Stimulated activated CD8-positive, alpha-beta memory T cell treated with anti-CD3 and anti-CD28 coated beads, Interleukin-2, amount 100 ng/mL, for 1 hour (primary cell): ENCODE results near the gene RRP7A.
"Not testable (repeated sequence)": the region's sequence is repeated elsewhere in the genome, so short reads cannot be mapped to it uniquely, and the experiment has no call there.

ENCODE experiments used
- DNase-seq, 2 donors: peaks; one replicate each; pipeline ENCODE4 v3.0.0-alpha.2; 2020; ENCODE audit warnings: low read depth in 2 of 2

Gene RRP7A

DNA sequence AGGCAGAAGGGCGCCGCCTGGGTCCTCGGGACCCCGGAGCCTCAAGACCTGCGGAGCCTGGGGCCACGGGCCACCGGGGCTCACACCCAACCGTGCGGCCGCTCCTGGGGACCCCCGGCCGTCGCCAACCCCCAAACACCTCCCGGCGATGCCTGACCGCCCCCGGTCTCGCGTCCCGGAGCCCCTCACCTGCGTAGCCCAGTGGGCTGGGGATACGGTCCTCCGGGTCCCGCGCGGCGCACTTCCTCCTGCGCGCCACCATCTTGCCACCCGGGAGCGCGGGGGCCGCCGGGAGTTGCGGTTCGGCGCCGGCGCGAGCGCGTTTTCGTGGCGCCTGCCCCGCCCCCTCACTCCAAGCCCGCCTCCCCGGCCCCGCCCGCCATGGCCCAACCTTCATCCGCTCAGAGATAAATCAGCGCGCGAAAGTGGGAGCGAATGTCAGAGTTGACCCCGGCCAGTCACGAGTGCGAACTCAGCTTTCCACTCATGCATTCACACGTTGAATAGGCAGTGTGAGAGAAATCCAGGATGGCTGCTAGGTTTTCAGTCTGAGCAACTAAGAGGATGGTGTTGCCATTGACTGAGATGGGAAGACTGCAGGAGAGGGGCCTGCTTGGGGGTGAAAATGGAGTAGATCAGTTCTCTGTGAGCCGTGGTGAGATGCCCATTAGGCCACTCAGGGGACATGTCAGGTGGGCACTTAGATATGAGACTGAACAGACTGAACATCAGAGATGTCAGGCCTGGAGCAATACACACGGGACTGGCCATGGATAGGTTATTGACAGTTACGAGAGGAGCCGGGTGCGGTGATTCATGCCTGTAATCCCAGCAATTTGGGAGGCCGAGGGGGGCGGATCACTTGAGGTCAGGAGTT is at the start of gene RRP7A:
Gene RRP7A, minus strand, starts transcription at position 272 of the 877 bp plus-strand sequence. Its CDS starts 10 bp downstream, at position 262.
- peak; percentile 62 to 72 for DNase-seq

- not testable (repeated sequence) for DNase-seq
Measured at GRCh38 chr22:42567950-42568349, 48.4 kb upstream of the RRP7A start.

- DNase-seq = no peak
Measured at GRCh38 chr22:42565956-42566355, 46.4 kb upstream of the RRP7A start.

GRCh38 chr22:42564699-42565098 is 45.1 kb upstream of the RRP7A start:
- DNase-seq = no peak

DNA sequence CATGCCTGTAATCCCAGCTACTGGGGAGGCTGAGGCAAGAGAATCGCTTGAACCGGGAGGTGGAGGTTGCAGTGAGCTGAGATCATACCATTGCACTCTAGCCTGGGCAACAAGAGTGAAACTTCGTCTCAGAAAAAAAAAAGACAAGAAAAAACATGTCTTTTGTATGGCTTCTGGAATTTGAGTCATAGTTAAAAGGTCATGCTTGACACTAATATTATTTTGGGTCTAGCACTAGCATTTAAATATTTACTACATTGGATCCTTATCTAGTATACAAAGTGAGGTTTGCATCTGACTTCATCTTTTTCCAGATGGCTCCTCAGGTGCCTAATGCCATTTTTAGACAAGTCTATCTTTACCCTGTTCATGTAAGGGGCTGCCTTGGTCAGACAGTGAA is 44.3 kb upstream of the RRP7A start:
- DNase-seq = not testable (repeated sequence)

DNA sequence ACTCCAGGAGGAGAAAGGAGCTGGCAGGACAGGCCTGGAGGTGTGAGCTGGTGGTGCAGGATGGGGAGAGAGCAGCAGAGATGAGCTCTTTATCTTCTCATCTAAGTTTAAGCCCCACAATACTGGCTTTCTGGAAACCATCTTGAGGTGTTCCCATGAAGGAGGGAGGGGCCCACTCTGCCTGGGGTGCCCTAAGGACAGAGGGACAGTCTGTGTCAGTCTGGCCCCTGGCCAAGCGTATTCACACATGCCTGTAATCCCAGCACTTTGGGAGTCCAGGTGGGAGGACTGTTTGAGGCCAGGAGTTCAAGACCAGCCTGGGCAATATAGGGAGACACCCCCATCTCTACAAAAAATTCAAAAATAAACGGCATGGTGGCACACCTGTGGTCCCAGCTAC is 43.1 kb upstream of the RRP7A start:
- no peak for DNase-seq

GRCh38 chr22:42562279-42562678 is 42.7 kb upstream of the RRP7A start:
- no peak for DNase-seq

DNA sequence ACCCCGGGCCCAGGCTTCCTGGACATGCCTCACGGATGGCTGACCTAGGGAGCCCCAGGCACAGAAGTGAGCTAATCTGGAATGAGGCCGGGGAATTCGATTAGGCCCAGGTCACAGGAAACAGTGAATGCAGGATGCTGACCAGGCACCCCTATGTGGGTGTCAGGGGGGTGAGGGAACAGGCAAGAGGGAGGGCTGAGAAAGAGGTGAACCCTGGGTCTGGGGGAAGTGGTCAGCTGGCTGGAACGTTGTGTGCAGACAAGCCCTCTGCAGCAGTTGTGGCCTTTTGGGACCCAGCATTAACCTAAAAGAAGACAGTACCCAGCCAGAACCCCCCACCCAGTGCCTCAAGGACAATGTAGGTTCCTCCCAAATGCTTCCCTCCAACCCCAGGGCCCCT is 42.3 kb upstream of the RRP7A start:
- DNase-seq = no peak

GRCh38 chr22:42560781-42561180 is 41.2 kb upstream of the RRP7A start:
- DNase-seq = no peak

- no peak for DNase-seq
Measured at GRCh38 chr22:42560381-42560780, 40.8 kb upstream of the RRP7A start.

DNA sequence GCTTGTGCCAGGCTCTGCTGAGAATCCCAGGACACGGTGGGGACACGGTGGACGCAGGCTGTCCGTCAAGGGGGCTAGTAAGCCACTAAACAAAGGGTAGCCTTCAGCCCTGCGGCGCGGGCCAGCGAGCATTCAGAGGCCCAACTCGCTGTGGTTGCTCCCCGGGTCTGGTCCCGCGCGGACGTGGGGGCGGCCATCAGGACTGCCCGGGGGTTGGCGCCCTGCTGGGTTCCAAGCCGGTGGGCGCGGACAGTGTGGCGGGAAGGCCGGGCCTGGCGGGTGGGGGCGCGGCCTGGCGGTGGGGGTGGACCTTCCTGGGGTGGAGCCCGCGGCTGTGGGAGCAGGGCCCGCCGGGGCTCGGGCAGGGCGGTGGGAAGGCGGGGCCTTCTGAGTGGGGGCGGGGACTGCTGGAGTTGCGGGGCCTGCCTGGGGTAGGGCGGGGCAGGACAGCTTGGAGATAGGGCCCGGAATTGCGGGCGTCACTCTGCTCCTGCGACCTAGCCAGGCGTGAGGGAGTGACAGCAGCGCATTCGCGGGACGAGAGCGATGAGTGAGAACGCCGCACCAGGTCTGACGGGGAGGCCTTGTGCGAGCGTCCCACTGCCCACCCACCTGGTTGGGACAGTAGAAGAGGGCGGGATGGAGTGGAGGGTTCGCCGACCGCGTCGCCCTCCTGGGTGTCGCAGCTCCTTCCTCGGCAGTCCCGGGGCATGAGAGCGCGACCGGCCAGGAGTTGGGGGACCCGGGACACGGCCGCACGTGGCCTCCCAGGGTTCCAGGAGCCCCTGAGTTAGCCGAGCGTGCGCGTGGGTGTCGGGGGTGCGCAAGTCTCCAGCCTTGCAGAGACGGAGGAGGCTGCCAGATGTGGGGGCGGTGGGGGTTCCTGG is 34.1 kb upstream of the RRP7A start, which contains the start of gene SERHL2:
Gene SERHL2, plus strand, starts transcription at position 482 of the 887 bp plus-strand sequence. Its CDS starts 65 bp downstream, at position 547.
- peak; percentile 56 for DNase-seq

DNA sequence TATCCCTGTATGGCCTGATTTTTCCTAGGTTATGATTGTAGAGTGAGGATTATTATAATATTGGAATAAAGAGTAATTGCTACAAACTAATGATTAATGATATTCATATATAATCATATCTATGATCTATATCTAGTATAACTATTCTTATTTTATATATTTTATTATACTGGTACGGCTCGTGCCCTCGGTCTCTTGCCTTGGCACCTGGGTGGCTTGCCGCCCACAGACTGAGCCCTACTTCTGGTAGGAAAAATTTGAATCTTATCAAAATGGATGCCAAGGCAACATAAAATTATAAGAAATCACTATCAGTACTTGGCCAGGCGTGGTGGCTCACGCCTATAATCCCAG is 32.7 kb upstream of the RRP7A start:
- not testable (repeated sequence) for DNase-seq

DNA sequence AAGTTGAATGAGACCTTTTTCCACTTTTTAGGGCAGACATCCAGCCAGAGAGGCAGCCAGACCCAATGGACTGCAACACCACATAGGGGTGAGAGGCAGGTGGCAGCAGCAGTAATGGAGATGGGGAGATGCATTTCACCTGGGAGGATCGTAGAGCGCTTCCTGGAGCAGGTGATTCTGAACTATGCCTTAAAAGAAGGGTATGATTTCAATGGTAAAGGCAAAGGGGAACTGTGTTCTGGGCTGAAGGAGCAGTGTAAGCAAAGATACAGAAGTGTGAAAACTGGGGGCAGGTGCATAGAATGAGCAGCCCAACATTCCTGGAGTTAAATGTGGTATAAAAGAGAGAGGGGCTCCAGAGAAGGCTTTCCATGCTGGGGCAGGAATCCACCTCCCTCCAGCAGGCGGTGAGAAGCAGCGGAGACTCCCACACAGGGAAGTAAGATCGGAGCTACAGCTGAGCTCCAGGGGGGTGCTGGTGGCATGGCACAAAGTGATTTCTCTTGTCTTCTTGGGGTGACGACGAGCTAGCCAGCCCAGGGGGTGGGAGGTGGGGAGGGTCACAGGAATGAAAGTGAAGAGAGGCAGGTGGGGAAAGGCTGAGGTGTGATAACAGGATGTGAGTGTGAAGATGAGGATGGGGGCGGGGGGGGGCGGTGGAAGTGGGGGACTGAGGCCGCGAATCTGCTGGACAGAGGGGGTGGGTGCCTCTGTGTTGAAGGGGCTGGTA is 29.9 kb upstream of the RRP7A start:
- DNase-seq = no peak

GRCh38 chr22:42548597-42549330 is 29.2 kb upstream of the RRP7A start:
- no peak for DNase-seq

GRCh38 chr22:42548126-42548525 is 28.5 kb upstream of the RRP7A start:
- DNase-seq = not testable (repeated sequence)

DNA sequence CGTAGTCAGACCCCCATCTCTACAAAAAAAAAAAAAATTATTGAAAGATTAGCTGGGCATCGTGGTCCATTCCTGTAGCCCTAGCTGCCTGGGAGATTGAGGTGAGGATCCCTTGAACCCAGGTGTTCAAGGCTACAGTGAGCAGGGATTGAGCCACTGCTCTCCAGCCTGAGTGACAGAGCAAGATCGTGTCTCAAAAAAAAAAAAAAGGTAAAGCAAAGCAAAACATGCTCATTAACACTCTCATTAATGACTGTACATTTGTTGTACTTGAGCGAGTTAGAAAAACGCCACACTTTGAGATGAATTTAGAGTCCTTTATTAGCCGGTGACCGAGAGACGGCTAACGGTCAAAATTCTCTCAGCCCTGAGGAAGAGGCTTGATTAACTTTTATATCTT is 28.0 kb upstream of the RRP7A start:
- no peak for DNase-seq

DNA sequence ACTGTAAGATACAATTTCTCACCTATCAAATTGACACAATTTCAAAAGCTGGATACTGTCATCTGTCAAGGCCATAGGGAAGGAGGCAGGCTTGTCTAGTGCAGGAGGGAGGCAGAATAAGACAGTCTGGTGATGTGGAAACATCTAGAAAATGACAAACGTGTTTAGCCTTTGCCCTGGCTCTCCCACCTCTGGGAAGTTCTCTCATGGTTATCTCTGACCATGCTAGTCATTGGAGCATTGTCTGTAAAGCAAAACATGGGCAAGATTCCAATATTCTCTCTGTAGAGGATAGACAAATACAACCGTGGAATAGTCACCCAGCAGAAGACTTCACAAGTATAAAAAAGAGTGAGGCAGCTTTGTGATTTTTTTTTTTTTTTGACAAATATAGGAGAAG is 25.1 kb upstream of the RRP7A start:
- no peak for DNase-seq

DNA sequence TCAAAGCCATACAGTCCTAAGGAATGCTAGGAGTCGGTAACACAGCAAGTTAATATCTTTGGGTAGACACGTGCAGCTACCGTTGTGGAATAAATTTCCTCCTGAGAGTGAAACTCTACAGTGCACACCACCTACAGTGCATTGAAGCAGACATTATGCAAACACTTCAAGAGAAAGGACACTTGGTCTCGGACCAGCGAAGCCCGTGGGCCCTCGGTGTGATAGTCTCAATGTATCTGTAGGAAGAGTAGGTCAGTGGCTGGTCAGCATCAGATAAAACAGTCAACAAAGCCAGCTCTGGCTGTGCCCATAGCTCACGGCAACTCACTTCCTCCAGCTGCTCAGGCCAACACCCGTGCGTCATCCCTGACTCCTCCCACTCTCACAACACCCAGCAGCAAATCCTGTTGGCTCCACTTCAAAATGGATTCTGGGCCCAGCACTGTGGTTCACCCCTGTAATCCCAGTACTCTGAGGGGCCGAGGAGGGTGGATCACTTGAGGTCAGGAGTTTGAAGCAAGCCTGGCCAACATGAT is 19.7 kb upstream of the RRP7A start:
- not testable (repeated sequence) for DNase-seq

DNA sequence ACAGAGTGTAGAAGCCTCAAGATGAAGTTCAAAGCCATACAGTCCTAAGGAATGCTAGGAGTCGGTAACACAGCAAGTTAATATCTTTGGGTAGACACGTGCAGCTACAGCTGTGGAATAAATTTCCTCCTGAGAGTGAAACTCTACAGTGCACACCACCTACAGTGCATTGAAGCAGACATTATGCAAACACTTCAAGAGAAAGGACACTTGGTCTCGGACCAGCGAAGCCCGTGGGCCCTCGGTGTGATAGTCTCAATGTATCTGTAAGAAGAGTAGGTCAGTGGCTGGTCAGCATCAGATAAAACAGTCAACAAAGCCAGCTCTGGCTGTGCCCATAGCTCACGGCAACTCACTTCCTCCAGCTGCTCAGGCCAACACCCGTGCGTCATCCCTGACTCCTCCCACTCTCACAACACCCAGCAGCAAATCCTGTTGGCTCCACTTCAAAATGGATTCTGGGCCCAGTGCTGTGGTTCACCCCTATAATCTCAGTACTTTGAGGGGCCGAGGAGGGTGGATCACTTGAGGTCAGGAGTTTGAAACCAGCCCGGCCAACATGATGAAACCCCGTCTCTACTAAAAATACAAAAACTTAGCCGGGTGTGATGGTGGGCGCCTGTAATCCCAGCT is 17.7 kb upstream of the RRP7A start:
- not testable (repeated sequence) for DNase-seq

DNA sequence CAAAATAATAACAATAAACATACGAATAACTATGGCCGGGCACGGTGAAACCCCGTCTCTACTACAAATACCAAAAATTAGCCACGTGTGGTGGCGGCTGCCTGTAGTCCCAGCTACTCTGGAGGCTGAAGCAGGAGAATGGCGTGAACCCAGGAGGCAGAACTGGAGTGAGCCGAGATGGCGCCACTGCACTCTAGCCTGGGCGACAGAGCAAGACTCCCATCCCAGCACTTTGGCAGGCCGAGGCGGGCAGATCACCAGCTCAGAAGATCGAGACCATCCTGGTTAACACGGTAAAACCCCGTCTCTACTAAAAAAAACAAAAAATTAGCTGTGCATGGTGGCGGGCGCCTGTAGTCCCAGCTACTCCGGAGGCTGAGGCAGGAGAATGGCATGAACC is 17.0 kb upstream of the RRP7A start:
- DNase-seq = not testable (repeated sequence)
